ENCODE results near the gene SHLD3. TPM values are rescaled to one million over a fixed set of nuclear protein-coding genes. Genes with fewer than 3 reads are reported as not detected.
"Not testable (repeated sequence)": the region's sequence is repeated elsewhere in the genome, so short reads cannot be mapped to it uniquely, and the experiment has no call there.

Gene SHLD3
- total RNA-seq (3.5 and 4.4 TPM in 2 replicates), polyA plus RNA-seq (2.9 and 3.3 TPM in 2 replicates), polyA minus RNA-seq (ENCODE audit: low replicate concordance) (not detected in 2 replicates)
- 1.1 and 1.6 TPM in 2 replicates for polyA plus RNA-seq (2012)

- Histone ChIP-seq H3K9me3 (ENCODE audit: control insufficient read depth, insufficient read depth, low read depth, low read length) (no peaks in the 10 kb centered on the region), H3K4me2 (ENCODE audit: extremely low read depth, insufficient read depth, low read length) (peak within 1 kb of the TSS; percentile 98), H3K36me3 (ENCODE audit: control insufficient read depth, insufficient read depth, low read length) (no peaks in the 10 kb centered on the region), H3K4me1 (ENCODE audit: control insufficient read depth, extremely low read depth, insufficient read depth, low read length) (peaks cover 2% of the 10 kb centered on the region), H3K27ac (ENCODE audit: insufficient read depth, low read length) (peak within 1 kb of the TSS; percentile 81), H2AFZ (ENCODE audit: low read length) (peak within 1 kb of the TSS; percentile 97), H3K9ac (ENCODE audit: insufficient read depth, low read length) (peak within 1 kb of the TSS; percentile 79), H3K4me3 (replicated peaks in 1 of 4; ENCODE audit: control extremely low read depth in 1 of 4, insufficient read depth in 1 of 4, low read depth in 3 of 4, low read length in 4 of 4) (peak within 1 kb of the TSS; percentile 64 to 97 (median 90)), H3K27me3 (ENCODE audit: control insufficient read depth, insufficient read depth, low read length) (no peaks in the 10 kb centered on the region), H3K79me2 (ENCODE audit: control insufficient read depth, insufficient read depth, low read length) (peaks cover 64% of the 10 kb centered on the region), H4K20me1 (ENCODE audit: control insufficient read depth, extremely low read depth, insufficient read depth, low read length) (no peaks in the 10 kb centered on the region)
- DNase-seq (ENCODE audit: low read depth in 2 of 2): peak; percentile 84 to 93
- TF ChIP-seq CTCF (conservative IDR thresholded peaks at IDR 0.05 in 1 of 2, IDR thresholded peaks at IDR 0.05 in 1 of 2; ENCODE audit: low read depth in 1 of 2, low read length in 2 of 2): no peak
- no peak for TF ChIP-seq EZH2 (IDR thresholded peaks at IDR 0.05; ENCODE audit: low read length, missing control alignments)
Observed at GRCh38 chr5:65624571-65625555, at the start of gene SHLD3, which contains the start of gene TRAPPC13. TSS of gene SHLD3 (plus strand) at chr5:65625027. CDS start at chr5:65629588, 4,561 bp downstream. TSS of gene TRAPPC13 (plus strand) at chr5:65625027. CDS start at chr5:65625061, 34 bp downstream.

GRCh38 chr5:65577141-65577540 lies 47.7 kb upstream of the SHLD3 start:
- no peak for TF ChIP-seq CTCF (conservative IDR thresholded peaks at IDR 0.05 in 1 of 2, IDR thresholded peaks at IDR 0.05 in 1 of 2; ENCODE audit: low read depth in 1 of 2, low read length in 2 of 2)
- TF ChIP-seq EZH2 (IDR thresholded peaks at IDR 0.05; ENCODE audit: low read length, missing control alignments): no peak
- peak; percentile 7 to 56 for DNase-seq (ENCODE audit: low read depth in 2 of 2)
- Histone ChIP-seq H3K79me2 (ENCODE audit: control insufficient read depth, insufficient read depth, low read length) (no peaks in the 10 kb centered on the region), H3K4me1 (ENCODE audit: control insufficient read depth, extremely low read depth, insufficient read depth, low read length) (no peaks in the 10 kb centered on the region), H3K4me3 (replicated peaks in 1 of 4; ENCODE audit: control extremely low read depth in 1 of 4, insufficient read depth in 1 of 4, low read depth in 3 of 4, low read length in 4 of 4) (no peak overlapping the region), H3K9me3 (ENCODE audit: control insufficient read depth, insufficient read depth, low read depth, low read length) (no peaks in the 10 kb centered on the region), H4K20me1 (ENCODE audit: control insufficient read depth, extremely low read depth, insufficient read depth, low read length) (no peaks in the 10 kb centered on the region), H3K27ac (ENCODE audit: insufficient read depth, low read length) (no peak overlapping the region), H3K36me3 (ENCODE audit: control insufficient read depth, insufficient read depth, low read length) (peaks cover 2% of the 10 kb centered on the region), H3K4me2 (ENCODE audit: extremely low read depth, insufficient read depth, low read length) (no peak overlapping the region), H2AFZ (ENCODE audit: low read length) (no peak overlapping the region), H3K27me3 (ENCODE audit: control insufficient read depth, insufficient read depth, low read length) (no peaks in the 10 kb centered on the region), H3K9ac (ENCODE audit: insufficient read depth, low read length) (no peak overlapping the region)

- Histone ChIP-seq H2AFZ (ENCODE audit: low read length) (no peak overlapping the region), H3K4me1 (ENCODE audit: control insufficient read depth, extremely low read depth, insufficient read depth, low read length) (no peaks in the 10 kb centered on the region), H3K9ac (ENCODE audit: insufficient read depth, low read length) (no peak overlapping the region), H3K4me3 (replicated peaks in 1 of 4; ENCODE audit: control extremely low read depth in 1 of 4, insufficient read depth in 1 of 4, low read depth in 3 of 4, low read length in 4 of 4) (no peak overlapping the region), H3K27me3 (ENCODE audit: control insufficient read depth, insufficient read depth, low read length) (no peaks in the 10 kb centered on the region), H4K20me1 (ENCODE audit: control insufficient read depth, extremely low read depth, insufficient read depth, low read length) (peaks cover 3% of the 10 kb centered on the region), H3K27ac (ENCODE audit: insufficient read depth, low read length) (no peak overlapping the region), H3K9me3 (ENCODE audit: control insufficient read depth, insufficient read depth, low read depth, low read length) (no peaks in the 10 kb centered on the region), H3K4me2 (ENCODE audit: extremely low read depth, insufficient read depth, low read length) (no peak overlapping the region), H3K36me3 (ENCODE audit: control insufficient read depth, insufficient read depth, low read length) (peaks cover 5% of the 10 kb centered on the region), H3K79me2 (ENCODE audit: control insufficient read depth, insufficient read depth, low read length) (no peaks in the 10 kb centered on the region)
- no peak for DNase-seq (ENCODE audit: low read depth in 2 of 2)
- TF ChIP-seq CTCF (conservative IDR thresholded peaks at IDR 0.05 in 1 of 2, IDR thresholded peaks at IDR 0.05 in 1 of 2; ENCODE audit: low read depth in 1 of 2, low read length in 2 of 2) (no peak), EZH2 (IDR thresholded peaks at IDR 0.05; ENCODE audit: low read length, missing control alignments) (no peak)
Observed at GRCh38 chr5:65588694-65589093, 36.1 kb upstream of the SHLD3 start.

GRCh38 chr5:65601761-65602160 lies 23.1 kb upstream of the SHLD3 start:
- H3K4me3 ChIP-seq (replicated peaks in 1 of 4; ENCODE audit: control extremely low read depth in 1 of 4, insufficient read depth in 1 of 4, low read depth in 3 of 4, low read length in 4 of 4); H3K79me2 ChIP-seq (ENCODE audit: control insufficient read depth, insufficient read depth, low read length); H3K27ac ChIP-seq (ENCODE audit: insufficient read depth, low read length); DNase-seq (ENCODE audit: low read depth in 2 of 2); H3K27me3 ChIP-seq (ENCODE audit: control insufficient read depth, insufficient read depth, low read length); H3K4me2 ChIP-seq (ENCODE audit: extremely low read depth, insufficient read depth, low read length); H3K36me3 ChIP-seq (ENCODE audit: control insufficient read depth, insufficient read depth, low read length); H2AFZ ChIP-seq (ENCODE audit: low read length); H4K20me1 ChIP-seq (ENCODE audit: control insufficient read depth, extremely low read depth, insufficient read depth, low read length); H3K4me1 ChIP-seq (ENCODE audit: control insufficient read depth, extremely low read depth, insufficient read depth, low read length); H3K9me3 ChIP-seq (ENCODE audit: control insufficient read depth, insufficient read depth, low read depth, low read length); H3K9ac ChIP-seq (ENCODE audit: insufficient read depth, low read length): not testable (repeated sequence)

Measured in fibroblast of lung (primary cell).